Measurements from ENCODE around the gene CDH4. TPM values are rescaled to one million over a fixed set of nuclear protein-coding genes. Genes with fewer than 3 reads are reported as not detected.

The CDH4 gene
- total and polyA plus RNA-seq, 2 of the 13 experiments (the other 11 are each of a cell fraction or from before 2014, with no cell fraction given), result not detected

DNA sequence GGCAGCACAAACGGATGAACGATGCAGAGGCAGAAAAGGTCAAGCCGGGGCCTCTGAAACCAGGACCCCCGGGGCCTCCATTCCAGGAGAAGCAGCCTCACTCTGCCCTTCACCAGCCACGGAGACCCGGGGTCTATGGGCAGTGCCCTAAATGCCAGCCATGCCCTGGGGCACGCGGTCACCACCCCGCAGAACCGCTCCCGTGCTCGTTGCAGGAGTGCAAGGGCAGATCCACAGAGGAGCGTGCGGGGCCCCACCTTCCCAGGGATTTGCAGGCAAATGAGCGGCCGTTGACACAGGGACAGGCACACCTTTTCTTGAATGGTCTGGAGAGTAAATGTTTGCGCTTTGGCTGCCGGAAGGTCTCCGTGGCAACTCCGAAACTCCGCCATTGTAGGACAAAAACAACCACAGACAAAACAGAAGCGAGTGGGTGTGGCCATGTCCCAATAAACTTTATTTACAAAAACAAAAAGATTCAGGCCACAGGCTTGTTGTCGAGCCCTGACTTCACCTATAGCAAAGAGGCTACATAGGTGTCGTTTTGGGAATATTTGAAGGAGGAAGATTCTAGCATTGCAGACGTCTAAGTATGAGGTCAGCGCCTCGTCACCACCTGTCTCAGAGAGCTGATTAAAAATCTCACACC, 650.3 kb downstream of the CDH4 start (continued):
- TF ChIP-seq, protein P1, sequence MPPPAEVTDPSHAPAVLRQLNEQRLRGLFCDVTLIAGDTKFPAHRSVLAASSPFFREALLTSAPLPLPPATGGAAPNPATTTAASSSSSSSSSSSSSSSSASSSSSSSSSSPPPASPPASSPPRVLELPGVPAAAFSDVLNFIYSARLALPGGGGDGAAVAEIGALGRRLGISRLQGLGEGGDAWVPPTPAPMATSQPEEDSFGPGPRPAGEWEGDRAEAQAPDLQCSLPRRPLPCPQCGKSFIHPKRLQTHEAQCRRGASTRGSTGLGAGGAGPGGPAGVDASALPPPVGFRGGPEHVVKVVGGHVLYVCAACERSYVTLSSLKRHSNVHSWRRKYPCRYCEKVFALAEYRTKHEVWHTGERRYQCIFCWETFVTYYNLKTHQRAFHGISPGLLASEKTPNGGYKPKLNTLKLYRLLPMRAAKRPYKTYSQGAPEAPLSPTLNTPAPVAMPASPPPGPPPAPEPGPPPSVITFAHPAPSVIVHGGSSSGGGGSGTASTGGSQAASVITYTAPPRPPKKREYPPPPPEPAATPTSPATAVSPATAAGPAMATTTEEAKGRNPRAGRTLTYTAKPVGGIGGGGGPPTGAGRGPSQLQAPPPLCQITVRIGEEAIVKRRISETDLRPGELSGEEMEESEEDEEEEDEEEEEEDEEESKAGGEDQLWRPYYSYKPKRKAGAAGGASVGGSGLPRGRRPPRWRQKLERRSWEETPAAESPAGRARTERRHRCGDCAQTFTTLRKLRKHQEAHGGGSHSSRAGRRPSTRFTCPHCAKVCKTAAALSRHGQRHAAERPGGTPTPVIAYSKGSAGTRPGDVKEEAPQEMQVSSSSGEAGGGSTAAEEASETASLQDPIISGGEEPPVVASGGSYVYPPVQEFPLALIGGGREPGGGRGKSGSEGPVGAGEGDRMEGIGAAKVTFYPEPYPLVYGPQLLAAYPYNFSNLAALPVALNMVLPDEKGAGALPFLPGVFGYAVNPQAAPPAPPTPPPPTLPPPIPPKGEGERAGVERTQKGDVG (CRISPR knock-in tag; IDR thresholded peaks at IDR 0.05; ENCODE audit: borderline replicate concordance), result peak; percentile 30; the same call in 1 of the 2 replicates
- no peak for TF ChIP-seq NR2C2 (CRISPR knock-in tag; IDR thresholded peaks at IDR 0.05; ENCODE audit: borderline replicate concordance)
- no peak for TF ChIP-seq ZFY (CRISPR knock-in tag; IDR thresholded peaks at IDR 0.05)
- TF ChIP-seq, protein P2, sequence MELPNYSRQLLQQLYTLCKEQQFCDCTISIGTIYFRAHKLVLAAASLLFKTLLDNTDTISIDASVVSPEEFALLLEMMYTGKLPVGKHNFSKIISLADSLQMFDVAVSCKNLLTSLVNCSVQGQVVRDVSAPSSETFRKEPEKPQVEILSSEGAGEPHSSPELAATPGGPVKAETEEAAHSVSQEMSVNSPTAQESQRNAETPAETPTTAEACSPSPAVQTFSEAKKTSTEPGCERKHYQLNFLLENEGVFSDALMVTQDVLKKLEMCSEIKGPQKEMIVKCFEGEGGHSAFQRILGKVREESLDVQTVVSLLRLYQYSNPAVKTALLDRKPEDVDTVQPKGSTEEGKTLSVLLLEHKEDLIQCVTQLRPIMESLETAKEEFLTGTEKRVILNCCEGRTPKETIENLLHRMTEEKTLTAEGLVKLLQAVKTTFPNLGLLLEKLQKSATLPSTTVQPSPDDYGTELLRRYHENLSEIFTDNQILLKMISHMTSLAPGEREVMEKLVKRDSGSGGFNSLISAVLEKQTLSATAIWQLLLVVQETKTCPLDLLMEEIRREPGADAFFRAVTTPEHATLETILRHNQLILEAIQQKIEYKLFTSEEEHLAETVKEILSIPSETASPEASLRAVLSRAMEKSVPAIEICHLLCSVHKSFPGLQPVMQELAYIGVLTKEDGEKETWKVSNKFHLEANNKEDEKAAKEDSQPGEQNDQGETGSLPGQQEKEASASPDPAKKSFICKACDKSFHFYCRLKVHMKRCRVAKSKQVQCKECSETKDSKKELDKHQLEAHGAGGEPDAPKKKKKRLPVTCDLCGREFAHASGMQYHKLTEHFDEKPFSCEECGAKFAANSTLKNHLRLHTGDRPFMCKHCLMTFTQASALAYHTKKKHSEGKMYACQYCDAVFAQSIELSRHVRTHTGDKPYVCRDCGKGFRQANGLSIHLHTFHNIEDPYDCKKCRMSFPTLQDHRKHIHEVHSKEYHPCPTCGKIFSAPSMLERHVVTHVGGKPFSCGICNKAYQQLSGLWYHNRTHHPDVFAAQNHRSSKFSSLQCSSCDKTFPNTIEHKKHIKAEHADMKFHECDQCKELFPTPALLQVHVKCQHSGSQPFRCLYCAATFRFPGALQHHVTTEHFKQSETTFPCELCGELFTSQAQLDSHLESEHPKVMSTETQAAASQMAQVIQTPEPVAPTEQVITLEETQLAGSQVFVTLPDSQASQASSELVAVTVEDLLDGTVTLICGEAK (IDR thresholded peaks at IDR 0.05), result no peak
- TF ChIP-seq, protein P2 (CRISPR knock-in tag; IDR thresholded peaks at IDR 0.05), result peak; percentile 95
- 0 out of 2 replicates have a peak, but pooled peaks have one; percentile 39 for TF ChIP-seq ZNF274 (CRISPR knock-in tag; IDR thresholded peaks at IDR 0.05)
- peak; percentile 60; the same call in 1 of the 2 replicates for TF ChIP-seq NFIB (CRISPR knock-in tag; IDR thresholded peaks at IDR 0.05; ENCODE audit: borderline replicate concordance)

Data from HepG2 (cell line).